ENCODE results near the gene GPC5. TPM values are rescaled to one million over a fixed set of nuclear protein-coding genes. Genes with fewer than 3 reads are reported as not detected.

The GPC5 gene
- total and polyA plus RNA-seq, 2 of the 8 experiments (the other 6 are each of a cell fraction or from before 2014, with no cell fraction given) = 0.20 to 0.39 TPM

- Histone ChIP-seq H3K9me3 (ENCODE audit: insufficient read depth in 2 of 2, low read depth in 1 of 2, low read length in 1 of 2) (no peaks in the 10 kb centered on the region), H2BK20ac (ENCODE audit: low read length) (no peak overlapping the region), H4K91ac (replicated peaks; ENCODE audit: insufficient read length, low read length) (no peak overlapping the region), H3K79me2 (ENCODE audit: control insufficient read depth in 1 of 2, insufficient read depth in 2 of 2, low read length in 2 of 2) (no peaks in the 10 kb centered on the region), H3K4me1 (replicated peaks in 1 of 4; ENCODE audit: control insufficient read depth in 3 of 4, insufficient read depth in 4 of 4, low read length in 3 of 4) (no peaks in the 10 kb centered on the region), H3K79me1 (ENCODE audit: low read depth, low read length) (no peaks in the 10 kb centered on the region), H2BK15ac (ENCODE audit: low read length) (no peak overlapping the region), H3K4me2 (ENCODE audit: insufficient read depth in 1 of 2, low read depth in 2 of 2, low read length in 2 of 2) (no peak overlapping the region), H2BK12ac (ENCODE audit: low read depth, low read length) (no peak overlapping the region), H3K23ac (ENCODE audit: insufficient read length) (no peak overlapping the region), H3K14ac (ENCODE audit: insufficient read length) (no peak overlapping the region), H2AK5ac (ENCODE audit: low read depth, low read length) (no peak overlapping the region), H3K4ac (replicated peaks; ENCODE audit: insufficient read length, low read depth, low read length) (no peak overlapping the region), H4K8ac (ENCODE audit: extremely low read depth, insufficient read depth, low read length) (no peak overlapping the region), H3K36me3 (ENCODE audit: control insufficient read depth in 2 of 4, insufficient read depth in 4 of 4, low read length in 3 of 4) (no peaks in the 10 kb centered on the region; a peak in 2 of 8 replicates), H2BK120ac (replicated peaks; ENCODE audit: low read depth, low read length) (no peak overlapping the region), H3K4me3 (ENCODE audit: extremely low read depth in 1 of 4, insufficient read depth in 2 of 4, low read depth in 3 of 4, low read length in 4 of 4) (no peak overlapping the region), H4K5ac (ENCODE audit: insufficient read length, low read depth, low read length) (no peak overlapping the region), H3K9ac (replicated peaks in 1 of 4; ENCODE audit: extremely low read depth in 1 of 4, low read depth in 3 of 4, low read length in 3 of 4) (no peak overlapping the region), H3K23me2 (ENCODE audit: low read depth, low read length) (no peaks in the 10 kb centered on the region), H2AFZ (ENCODE audit: low read length) (no peak overlapping the region), H3K18ac (ENCODE audit: extremely low read depth, low read length) (no peak overlapping the region), H3K27ac (ENCODE audit: low read depth, low read length) (no peak overlapping the region), H3K27me3 (replicated peaks in 1 of 4; ENCODE audit: control insufficient read depth in 3 of 4, extremely low read depth in 1 of 4, insufficient read depth in 3 of 4, low read length in 3 of 4) (no peaks in the 10 kb centered on the region), H2BK5ac (ENCODE audit: low read depth, low read length) (no peak overlapping the region), H3K56ac (replicated peaks; ENCODE audit: insufficient read length, low read depth, low read length) (no peak overlapping the region), H4K20me1 (replicated peaks in 1 of 2; ENCODE audit: control insufficient read depth in 1 of 2, insufficient read depth in 2 of 2, low read length in 2 of 2) (no peaks in the 10 kb centered on the region)
- no peak for FAIRE-seq
- DNase-seq (ENCODE audit: low read depth in 1 of 2, low spot score in 2 of 2) = no peak
- WGBS, 2 experiments (ENCODE audit: extremely low coverage in 1 of 2, insufficient coverage in 1 of 2, insufficient read length in 1 of 2, insufficient replicate concordance in 2 of 2, low coverage in 1 of 2, low lambda C conversion rate in 2 of 2, missing lambda C conversion rate in 1 of 2) = 100% methylated on average over 3 of the region's 3 CpGs; no CpG with 5 or more reads in 1 of the 2 experiments
- POLR2A ChIA-PET (ENCODE audit: partially characterized antibody) = no interaction called here
- no peak for TF ChIP-seq POLR2A (IDR thresholded peaks at IDR 0.05; ENCODE audit: control extremely low read depth in 1 of 2, low read depth in 2 of 2, low read length in 2 of 2)
- no peak for TF ChIP-seq CHD1 (IDR thresholded peaks at IDR 0.05; ENCODE audit: low read depth, low read length)
- CTCF ChIA-PET (ENCODE audit: partially characterized antibody) = interaction anchor here (0.6 to 2.2 kb wide), 3 partner anchors 32 to 467 kb away, joined by 3 to 6 read pairs (median 3); no protein-coding TSS in a partner anchor
Measured at GRCh38 chr13:91609353-91609752, 210.9 kb downstream of the GPC5 start.

Data from H1 (cell line).